IPS-20b (cell line): ENCODE results near the gene MOCS1.

Experiments
- H3K27ac ChIP-seq: one replicate; pipeline ENCODE4 v1.5.1; 2013; ENCODE audit warnings: low read length
- H3K27me3 ChIP-seq: 2 replicates; pipeline ENCODE4 v1.6.1; 2013; ENCODE audit warnings: mild to moderate bottlenecking, low read length, inconsistent platforms; ENCODE audit not compliant: insufficient read depth
- H3K36me3 ChIP-seq: 2 replicates; pipeline ENCODE4 v1.6.1; 2013; ENCODE audit warnings: low read depth, mild to moderate bottlenecking, inconsistent platforms, low read length, moderate library complexity; ENCODE audit not compliant: insufficient read depth
- H3K4me1 ChIP-seq: 2 replicates; pipeline ENCODE4 v1.6.1; 2013; ENCODE audit warnings: mild to moderate bottlenecking, control low read depth, inconsistent platforms, low read length, moderate library complexity; ENCODE audit not compliant: insufficient read depth
- H3K4me3 ChIP-seq: 2 replicates; pipeline ENCODE4 v1.5.1; 2013; ENCODE audit warnings: mild to moderate bottlenecking, low read length, inconsistent platforms
- H3K9ac ChIP-seq: 2 replicates; pipeline ENCODE4 v1.6.1; 2013; ENCODE audit warnings: low read depth, mild to moderate bottlenecking, inconsistent platforms, low read length, moderate library complexity
- H3K9me3 ChIP-seq: 2 replicates; pipeline ENCODE4 v1.6.1; 2013; ENCODE audit warnings: mild to moderate bottlenecking, low read depth, low read length, inconsistent platforms; ENCODE audit not compliant: insufficient read depth

Gene MOCS1

GRCh38 chr6:39947611-39948068 lies 13.4 kb upstream of the MOCS1 start:
- H3K27ac ChIP-seq, result no peak overlapping the region
- no peaks in the 10 kb centered on the region for H3K27me3 ChIP-seq
- H3K36me3 ChIP-seq, result no peaks in the 10 kb centered on the region
- H3K4me3 ChIP-seq, result no peak overlapping the region
- no peaks in the 10 kb centered on the region for H3K9me3 ChIP-seq
- peaks cover 14% of the 10 kb centered on the region; the same call in 1 of the 2 replicates for H3K4me1 ChIP-seq
- no peak overlapping the region for H3K9ac ChIP-seq

GRCh38 chr6:39945626-39946025 lies 11.4 kb upstream of the MOCS1 start:
- H3K9me3 ChIP-seq, result no peaks in the 10 kb centered on the region
- no peaks in the 10 kb centered on the region for H3K27me3 ChIP-seq
- no peak overlapping the region for H3K4me3 ChIP-seq
- H3K9ac ChIP-seq, result no peak overlapping the region
- peaks cover 14% of the 10 kb centered on the region; the same call in 1 of the 2 replicates for H3K4me1 ChIP-seq
- H3K27ac ChIP-seq, result no peak overlapping the region
- H3K36me3 ChIP-seq, result no peaks in the 10 kb centered on the region

- no peaks in the 10 kb centered on the region for H3K27me3 ChIP-seq
These were observed 8.8 kb upstream of the MOCS1 start for GRCh38 chr6:39942903-39943580.

GRCh38 chr6:39941820-39942219 lies 7.6 kb upstream of the MOCS1 start:
- Histone ChIP-seq H3K27ac (no peak overlapping the region), H3K4me3 (no peak overlapping the region), H3K9ac (no peak overlapping the region), H3K9me3 (no peaks in the 10 kb centered on the region), H3K27me3 (no peaks in the 10 kb centered on the region), H3K36me3 (no peaks in the 10 kb centered on the region), H3K4me1 (peaks cover 12% of the 10 kb centered on the region)

More at GRCh38 chr6:39942903-39943580, 8.8 kb upstream of the MOCS1 start:
- Histone ChIP-seq H3K4me3 (no peak overlapping the region), H3K27ac (no peak overlapping the region), H3K9ac (no peak overlapping the region), H3K4me1 (peaks cover 20% of the 10 kb centered on the region), H3K36me3 (no peaks in the 10 kb centered on the region), H3K9me3 (no peaks in the 10 kb centered on the region)

- H3K4me1 ChIP-seq, result peaks cover 11% of the 10 kb centered on the region
- no peak overlapping the region for H3K4me3 ChIP-seq
- no peaks in the 10 kb centered on the region for H3K9me3 ChIP-seq
- no peak overlapping the region for H3K27ac ChIP-seq
- H3K36me3 ChIP-seq, result no peaks in the 10 kb centered on the region
- no peak overlapping the region for H3K9ac ChIP-seq
- H3K27me3 ChIP-seq, result peaks cover 5% of the 10 kb centered on the region
These were observed 6.9 kb upstream of the MOCS1 start for GRCh38 chr6:39941138-39941537.

GRCh38 chr6:39938773-39939654 lies 4.8 kb upstream of the MOCS1 start:
- H3K4me3 ChIP-seq, result peak overlapping the region; percentile 27; the same call in 1 of the 2 replicates
- no peaks in the 10 kb centered on the region for H3K9me3 ChIP-seq
- H3K27me3 ChIP-seq, result peaks cover 17% of the 10 kb centered on the region
- no peak overlapping the region for H3K9ac ChIP-seq
- no peak overlapping the region for H3K27ac ChIP-seq
- H3K36me3 ChIP-seq, result no peaks in the 10 kb centered on the region
- peaks cover 13% of the 10 kb centered on the region for H3K4me1 ChIP-seq

GRCh38 chr6:39937686-39938333 lies 3.5 kb upstream of the MOCS1 start:
- Histone ChIP-seq H3K27me3 (peaks cover 25% of the 10 kb centered on the region), H3K27ac (no peak overlapping the region), H3K9me3 (no peaks in the 10 kb centered on the region), H3K36me3 (no peaks in the 10 kb centered on the region), H3K4me1 (peaks cover 19% of the 10 kb centered on the region), H3K4me3 (no peak overlapping the region), H3K9ac (no peak overlapping the region)

GRCh38 chr6:39936857-39937256 lies 2.6 kb upstream of the MOCS1 start:
- H3K27ac ChIP-seq, result no peak overlapping the region
- peaks cover 22% of the 10 kb centered on the region for H3K4me1 ChIP-seq
- H3K27me3 ChIP-seq, result peaks cover 25% of the 10 kb centered on the region
- no peak overlapping the region for H3K4me3 ChIP-seq
- H3K36me3 ChIP-seq, result no peaks in the 10 kb centered on the region
- H3K9me3 ChIP-seq, result no peaks in the 10 kb centered on the region
- H3K9ac ChIP-seq, result no peak overlapping the region

GRCh38 chr6:39935241-39935640 lies 979 bp upstream of the MOCS1 start:
- H3K27me3 ChIP-seq, result peaks cover 25% of the 10 kb centered on the region
- no peak overlapping the region for H3K27ac ChIP-seq
- H3K4me1 ChIP-seq, result peaks cover 22% of the 10 kb centered on the region
- no peak overlapping the region for H3K9ac ChIP-seq
- no peaks in the 10 kb centered on the region for H3K36me3 ChIP-seq
- H3K4me3 ChIP-seq, result no peak overlapping the region
- H3K9me3 ChIP-seq, result no peaks in the 10 kb centered on the region

GRCh38 chr6:39933669-39934130 lies 562 bp downstream of the MOCS1 start:
- no peak overlapping the region for H3K27ac ChIP-seq
- H3K9ac ChIP-seq, result peak overlapping the region; percentile 86

GRCh38 chr6:39932386-39932910 lies 1.8 kb downstream of the MOCS1 start:
- Histone ChIP-seq H3K4me1 (peaks cover 10% of the 10 kb centered on the region; the same call in 1 of the 2 replicates), H3K27me3 (peaks cover 25% of the 10 kb centered on the region), H3K4me3 (no peak overlapping the region), H3K9me3 (no peaks in the 10 kb centered on the region), H3K9ac (no peak overlapping the region), H3K36me3 (no peaks in the 10 kb centered on the region), H3K27ac (no peak overlapping the region)

More at GRCh38 chr6:39933669-39934130, 562 bp downstream of the MOCS1 start:
- Histone ChIP-seq H3K4me1 (peaks cover 16% of the 10 kb centered on the region), H3K36me3 (no peaks in the 10 kb centered on the region), H3K4me3 (peak overlapping the region; percentile 91), H3K27me3 (peaks cover 25% of the 10 kb centered on the region), H3K9me3 (no peaks in the 10 kb centered on the region)
